HG03439 (cell line): ENCODE results near the gene KIF4A.
A peak's percentile ranks its signal among the peaks of the same experiment; 100 is the strongest.
"Not testable (repeated sequence)": the region's sequence is repeated elsewhere in the genome, so short reads cannot be mapped to it uniquely, and the experiment has no call there.

ENCODE experiments used
- ATAC-seq: cut with Tn5 transposase; IDR thresholded peaks from one replicate; pipeline ENCODE4 v1.9.1; 2021; ENCODE audit warnings: mild to moderate bottlenecking, moderate library complexity; ENCODE audit not compliant: unreplicated experiment

The KIF4A gene

GRCh38 chrX:70280573-70280972 is 9.3 kb upstream of the KIF4A start:
- no peak for ATAC-seq

- no peak for ATAC-seq
Measured at GRCh38 chrX:70281951-70282350, 8.0 kb upstream of the KIF4A start, which contains the start of gene RAB41. RAB41 (plus strand) TSS chrX:70282172; CDS start chrX:70282218, 46 bp downstream.

GRCh38 chrX:70289168-70289792 is 624 bp upstream of the KIF4A start:
- ATAC-seq: no peak

- no peak for ATAC-seq
Measured at GRCh38 chrX:70292788-70293187, 2.9 kb downstream of the KIF4A start.

GRCh38 chrX:70293621-70294020 is 3.7 kb downstream of the KIF4A start:
- ATAC-seq: no peak

- no peak for ATAC-seq
Measured at GRCh38 chrX:70301716-70302115, 11.8 kb downstream of the KIF4A start.

- ATAC-seq: no peak
Measured at GRCh38 chrX:70313503-70313902, 23.6 kb downstream of the KIF4A start.

- no peak for ATAC-seq
Measured at GRCh38 chrX:70322784-70323183, 32.9 kb downstream of the KIF4A start.

GRCh38 chrX:70323628-70324027 is 33.7 kb downstream of the KIF4A start:
- ATAC-seq: not testable (repeated sequence)

- ATAC-seq: no peak
Measured at GRCh38 chrX:70324326-70324725, 34.4 kb downstream of the KIF4A start.

- no peak for ATAC-seq
Measured at GRCh38 chrX:70331161-70331560, 41.3 kb downstream of the KIF4A start.

- no peak for ATAC-seq
Measured at GRCh38 chrX:70332600-70332999, 42.7 kb downstream of the KIF4A start.

- peak; percentile 99 for ATAC-seq
Measured at GRCh38 chrX:70336767-70337166, 46.9 kb downstream of the KIF4A start.

GRCh38 chrX:70338290-70338689 is 48.4 kb downstream of the KIF4A start:
- no peak for ATAC-seq

- ATAC-seq: no peak
Measured at GRCh38 chrX:70343435-70343834, 53.5 kb downstream of the KIF4A start.

- ATAC-seq: no peak
Measured at GRCh38 chrX:70346418-70347070, 56.6 kb downstream of the KIF4A start.

GRCh38 chrX:70348825-70349224 is 58.9 kb downstream of the KIF4A start:
- not testable (repeated sequence) for ATAC-seq

- ATAC-seq: not testable (repeated sequence)
Measured at GRCh38 chrX:70349367-70350125, 59.6 kb downstream of the KIF4A start.

- ATAC-seq: no peak
Measured at GRCh38 chrX:70352496-70352895, 62.6 kb downstream of the KIF4A start.

GRCh38 chrX:70353514-70353913 is 63.6 kb downstream of the KIF4A start:
- ATAC-seq: no peak

- no peak for ATAC-seq
Measured at GRCh38 chrX:70354716-70355115, 64.8 kb downstream of the KIF4A start.

- no peak for ATAC-seq
Measured at GRCh38 chrX:70359458-70359857, 69.6 kb downstream of the KIF4A start.
